Measurements from ENCODE around the gene FCN3.
A peak's percentile ranks its signal among the peaks of the same experiment; 100 is the strongest.

FCN3 gene

GRCh38 chr1:27346991-27347624, 27.5 kb downstream of the FCN3 start:
- no peak overlapping the region for H3K4me3 ChIP-seq (ENCODE audit: low read depth, low read length)
- no peak for DNase-seq (ENCODE audit: low read depth)

- H3K4me3 ChIP-seq (ENCODE audit: low read depth, low read length): no peak overlapping the region
- DNase-seq (ENCODE audit: low read depth): no peak
Measured at GRCh38 chr1:27346357-27346756, 28.3 kb downstream of the FCN3 start.

- no peak for DNase-seq (ENCODE audit: low read depth)
- no peak overlapping the region for H3K4me3 ChIP-seq (ENCODE audit: low read depth, low read length)
Measured at GRCh38 chr1:27345272-27345671, 29.4 kb downstream of the FCN3 start.

- DNase-seq (ENCODE audit: low read depth): no peak
- H3K4me3 ChIP-seq (ENCODE audit: low read depth, low read length): no peak overlapping the region
Measured at GRCh38 chr1:27343639-27344025, 31.0 kb downstream of the FCN3 start.

GRCh38 chr1:27342778-27343638, 31.6 kb downstream of the FCN3 start:
- no peak overlapping the region for H3K4me3 ChIP-seq (ENCODE audit: low read depth, low read length)
- DNase-seq (ENCODE audit: low read depth): no peak

- no peak for DNase-seq (ENCODE audit: low read depth)
- peak overlapping the region; percentile 32 for H3K4me3 ChIP-seq (ENCODE audit: low read depth, low read length)
Measured at GRCh38 chr1:27342391-27342777, 32.2 kb downstream of the FCN3 start.

GRCh38 chr1:27341525-27342252, 32.9 kb downstream of the FCN3 start, which contains the start of gene SYTL1:
TSS of gene SYTL1 (plus strand) at chr1:27342022. CDS start at chr1:27345335, 3,313 bp downstream.
- H3K4me3 ChIP-seq (ENCODE audit: low read depth, low read length): peak within 1 kb of the TSS; percentile 32

GRCh38 chr1:27339213-27339612, 35.4 kb downstream of the FCN3 start:
- no peak for DNase-seq (ENCODE audit: low read depth)
- H3K4me3 ChIP-seq (ENCODE audit: low read depth, low read length): no peak overlapping the region

More at GRCh38 chr1:27341525-27342252, 32.9 kb downstream of the FCN3 start, which contains the start of gene SYTL1:
- DNase-seq (ENCODE audit: low read depth): peak; percentile 43

- DNase-seq (ENCODE audit: low read depth): no peak
- no peak overlapping the region for H3K4me3 ChIP-seq (ENCODE audit: low read depth, low read length)
Measured at GRCh38 chr1:27338751-27339150, 35.9 kb downstream of the FCN3 start.

- DNase-seq (ENCODE audit: low read depth): no peak
Measured at GRCh38 chr1:27336756-27337155, 37.9 kb downstream of the FCN3 start.

GRCh38 chr1:27335506-27336422, 38.9 kb downstream of the FCN3 start:
- DNase-seq (ENCODE audit: low read depth): no peak

More at GRCh38 chr1:27336756-27337155, 37.9 kb downstream of the FCN3 start:
- H3K4me3 ChIP-seq (ENCODE audit: low read depth, low read length): no peak overlapping the region

GRCh38 chr1:27333717-27334279, 40.8 kb downstream of the FCN3 start:
- DNase-seq (ENCODE audit: low read depth): no peak
- no peak overlapping the region for H3K4me3 ChIP-seq (ENCODE audit: low read depth, low read length)

More at GRCh38 chr1:27335506-27336422, 38.9 kb downstream of the FCN3 start:
- no peak overlapping the region for H3K4me3 ChIP-seq (ENCODE audit: low read depth, low read length)

- DNase-seq (ENCODE audit: low read depth): no peak
- H3K4me3 ChIP-seq (ENCODE audit: low read depth, low read length): no peak overlapping the region
Measured at GRCh38 chr1:27332536-27333281, 41.9 kb downstream of the FCN3 start.

- no peak overlapping the region for H3K4me3 ChIP-seq (ENCODE audit: low read depth, low read length)
- no peak for DNase-seq (ENCODE audit: low read depth)
Measured at GRCh38 chr1:27331922-27332321, 42.7 kb downstream of the FCN3 start.

- DNase-seq (ENCODE audit: low read depth): no peak
- H3K4me3 ChIP-seq (ENCODE audit: low read depth, low read length): no peak overlapping the region
Measured at GRCh38 chr1:27331426-27331825, 43.2 kb downstream of the FCN3 start.

GRCh38 chr1:27330786-27331185, 43.8 kb downstream of the FCN3 start:
- no peak for DNase-seq (ENCODE audit: low read depth)
- no peak overlapping the region for H3K4me3 ChIP-seq (ENCODE audit: low read depth, low read length)

- no peak for DNase-seq (ENCODE audit: low read depth)
- no peak overlapping the region for H3K4me3 ChIP-seq (ENCODE audit: low read depth, low read length)
Measured at GRCh38 chr1:27327964-27328363, 46.7 kb downstream of the FCN3 start.

- no peak overlapping the region for H3K4me3 ChIP-seq (ENCODE audit: low read depth, low read length)
- DNase-seq (ENCODE audit: low read depth): no peak
Measured at GRCh38 chr1:27325286-27325685, 49.3 kb downstream of the FCN3 start.
